Panc1 (cell line): Measurements from ENCODE around the gene ANKK1. TPM values are rescaled to one million over a fixed set of nuclear protein-coding genes. Genes with fewer than 3 reads are reported as not detected.

Source experiments
- ATAC-seq: fragments of 200-7000 bp; cut with Tn5 transposase; 2 replicates; pipeline ENCODE4 v1.9.1; 2020; ENCODE audit warnings: mild to moderate bottlenecking, moderate library complexity
- BruUV-seq: library from RNA; stranded (reverse); fragments of 400-500 nt; replicated peaks from 2 replicates; lab custom pipeline; 2021; lab: Mats Ljungman, UMichigan
- CTCF ChIA-PET: fragments of 300-600 bp; sonication (Branson Sonifier 250); formaldehyde crosslinking; loops from one replicate; lab custom pipeline; 2022; ENCODE audit warnings: antibody characterized with exemption; lab: Charles Lee
- POLR2A ChIA-PET: fragments of 300-600 bp; sonication (Branson Sonifier 250); formaldehyde crosslinking; loops from one replicate; lab custom pipeline; 2022; ENCODE audit warnings: antibody characterized with exemption; lab: Charles Lee
- DNase-seq: peaks from one replicate; pipeline ENCODE4 v3.0.0-alpha.2; 2010; ENCODE audit warnings: low read depth, low spot score
- H3K27ac ChIP-seq: 2 replicates; pipeline ENCODE4 v1.5.1; 2011; ENCODE audit warnings: mild to moderate bottlenecking, low read length, inconsistent platforms
- H3K27me3 ChIP-seq: fragments of 200-500 bp; sonication (Bioruptor generic); 2 replicates; pipeline ENCODE4 v1.6.0; 2014; ENCODE audit warnings: low read length, inconsistent platforms; ENCODE audit not compliant: control insufficient read depth, insufficient read depth
- H3K36me3 ChIP-seq: fragments of 200-500 bp; sonication (Bioruptor generic); 2 replicates; pipeline ENCODE4 v1.5.1; 2014; ENCODE audit warnings: inconsistent platforms, mild to moderate bottlenecking, low read length, moderate library complexity; ENCODE audit not compliant: control insufficient read depth, insufficient read depth
- H3K4me1 ChIP-seq: 2 replicates; pipeline ENCODE4 v1.5.1; 2011; ENCODE audit warnings: inconsistent platforms, mild to moderate bottlenecking, low read length, moderate library complexity; ENCODE audit not compliant: control insufficient read depth, insufficient read depth
- H3K4me3 ChIP-seq, 2 experiments: 2 replicates each; pipeline ENCODE4 v1.5.1; 2011 to 2012; ENCODE audit warnings: low read depth in 2 of 2, low read length in 2 of 2, mild to moderate bottlenecking in 2 of 2, inconsistent platforms in 1 of 2, moderate library complexity in 1 of 2
- H3K9me3 ChIP-seq: fragments of 200-500 bp; sonication (Bioruptor generic); 2 replicates; pipeline ENCODE4 v1.5.1; 2014; ENCODE audit warnings: low read depth, mild to moderate bottlenecking, inconsistent platforms, low read length, moderate library complexity; ENCODE audit not compliant: control insufficient read depth, insufficient read depth
- POLR2AphosphoS5 ChIP-seq: IDR thresholded peaks from 2 replicates; pipeline ENCODE4 v1.6.1; 2012; ENCODE audit warnings: mild to moderate bottlenecking, low read depth, low read length, moderate library complexity
- SIN3A ChIP-seq: IDR thresholded peaks from 2 replicates; pipeline ENCODE4 v1.6.1; 2012; ENCODE audit warnings: low read depth, mild to moderate bottlenecking, low read length, moderate library complexity, borderline replicate concordance; ENCODE audit not compliant: insufficient read depth
- TCF7L2 ChIP-seq: IDR thresholded peaks from 2 replicates; pipeline ENCODE4 v1.6.1; 2011; ENCODE audit warnings: mild to moderate bottlenecking, low read depth, low read length, inconsistent platforms
- in situ Hi-C: cut with HindIII; loops from 2 replicates; pipeline ENCODE4 v1.10.0; 2016; ENCODE audit warnings: low sequenced_read_pairs, low pct_unique_long_range_greater_than_20kb
- intact Hi-C: fragments of 100-400 bp; cut with micrococcal nuclease; formaldehyde crosslinking; loops from one replicate; pipeline ENCODE4 v1.10.0; 2022; ENCODE audit not compliant: unreplicated experiment
- total RNA-seq: library from RNA; stranded (reverse); gene quantifications from one replicate; pipeline ENCODE4 v1.2.1, GENCODE V29; 2021; ENCODE audit not compliant: unreplicated experiment
- TF ChIP-seq, protein P1 (sequence below), 2 experiments: IDR thresholded peaks; 2 replicates each; pipeline ENCODE4 v1.6.1; 2011 to 2012; ENCODE audit warnings: low read depth in 2 of 2, control low read depth in 1 of 2, low read length in 1 of 2, mild to moderate bottlenecking in 1 of 2, moderate library complexity in 1 of 2; ENCODE audit not compliant: insufficient read depth in 1 of 2
- TF ChIP-seq, protein P2 (sequence below): fragments of 450-650 bp; IDR thresholded peaks from 2 replicates; pipeline ENCODE4 v1.5.1; 2017; ENCODE audit warnings: mild to moderate bottlenecking

The ANKK1 gene
- total RNA-seq, 1 experiment from 2014 or later, result 0.08 TPM

DNA sequence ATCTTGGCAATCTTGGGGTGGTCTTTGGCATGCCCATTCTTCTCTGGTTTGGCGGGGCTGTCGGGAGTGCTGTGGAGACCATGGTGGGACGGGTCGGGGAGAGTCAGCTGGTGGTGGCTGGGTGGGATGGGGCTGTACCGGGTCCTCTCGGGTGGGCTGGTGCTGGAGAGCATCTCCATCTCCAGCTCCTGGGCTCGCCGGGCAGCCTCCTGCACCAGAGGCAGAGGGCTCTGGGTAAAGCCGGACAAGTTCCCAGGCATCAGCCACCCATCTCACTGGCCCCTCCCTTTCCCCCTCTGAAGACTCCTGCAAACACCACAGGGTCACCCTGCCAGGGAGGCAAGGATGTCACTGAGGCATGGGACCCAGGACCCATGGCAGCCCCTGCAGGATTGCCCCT, 25.1 kb downstream of the ANKK1 start:
- intact Hi-C loops, result no loop called here
- DNase-seq, result no peak
- H3K4me1 ChIP-seq, result no peaks in the 10 kb centered on the region
- ChIA-PET POLR2A (no interaction called here), CTCF (no interaction called here)
- no peaks in the 10 kb centered on the region for H3K9me3 ChIP-seq
- H3K36me3 ChIP-seq, result no peaks in the 10 kb centered on the region
- H3K4me3 ChIP-seq, result no peak overlapping the region
- no peak for ATAC-seq
- no TSS peak for BruUV-seq
- in situ Hi-C loops, result no loop called here
- H3K27ac ChIP-seq, result no peak overlapping the region
- TF ChIP-seq, protein P1, sequence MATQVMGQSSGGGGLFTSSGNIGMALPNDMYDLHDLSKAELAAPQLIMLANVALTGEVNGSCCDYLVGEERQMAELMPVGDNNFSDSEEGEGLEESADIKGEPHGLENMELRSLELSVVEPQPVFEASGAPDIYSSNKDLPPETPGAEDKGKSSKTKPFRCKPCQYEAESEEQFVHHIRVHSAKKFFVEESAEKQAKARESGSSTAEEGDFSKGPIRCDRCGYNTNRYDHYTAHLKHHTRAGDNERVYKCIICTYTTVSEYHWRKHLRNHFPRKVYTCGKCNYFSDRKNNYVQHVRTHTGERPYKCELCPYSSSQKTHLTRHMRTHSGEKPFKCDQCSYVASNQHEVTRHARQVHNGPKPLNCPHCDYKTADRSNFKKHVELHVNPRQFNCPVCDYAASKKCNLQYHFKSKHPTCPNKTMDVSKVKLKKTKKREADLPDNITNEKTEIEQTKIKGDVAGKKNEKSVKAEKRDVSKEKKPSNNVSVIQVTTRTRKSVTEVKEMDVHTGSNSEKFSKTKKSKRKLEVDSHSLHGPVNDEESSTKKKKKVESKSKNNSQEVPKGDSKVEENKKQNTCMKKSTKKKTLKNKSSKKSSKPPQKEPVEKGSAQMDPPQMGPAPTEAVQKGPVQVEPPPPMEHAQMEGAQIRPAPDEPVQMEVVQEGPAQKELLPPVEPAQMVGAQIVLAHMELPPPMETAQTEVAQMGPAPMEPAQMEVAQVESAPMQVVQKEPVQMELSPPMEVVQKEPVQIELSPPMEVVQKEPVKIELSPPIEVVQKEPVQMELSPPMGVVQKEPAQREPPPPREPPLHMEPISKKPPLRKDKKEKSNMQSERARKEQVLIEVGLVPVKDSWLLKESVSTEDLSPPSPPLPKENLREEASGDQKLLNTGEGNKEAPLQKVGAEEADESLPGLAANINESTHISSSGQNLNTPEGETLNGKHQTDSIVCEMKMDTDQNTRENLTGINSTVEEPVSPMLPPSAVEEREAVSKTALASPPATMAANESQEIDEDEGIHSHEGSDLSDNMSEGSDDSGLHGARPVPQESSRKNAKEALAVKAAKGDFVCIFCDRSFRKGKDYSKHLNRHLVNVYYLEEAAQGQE (IDR thresholded peaks at IDR 0.05; ENCODE audit: insufficient read depth in 1 of 2, low read depth in 2 of 2, low read length in 1 of 2), result no peak
- TF ChIP-seq SIN3A (no peak), POLR2AphosphoS5 (no peak), TCF7L2 (no peak)
- TF ChIP-seq, protein P2, sequence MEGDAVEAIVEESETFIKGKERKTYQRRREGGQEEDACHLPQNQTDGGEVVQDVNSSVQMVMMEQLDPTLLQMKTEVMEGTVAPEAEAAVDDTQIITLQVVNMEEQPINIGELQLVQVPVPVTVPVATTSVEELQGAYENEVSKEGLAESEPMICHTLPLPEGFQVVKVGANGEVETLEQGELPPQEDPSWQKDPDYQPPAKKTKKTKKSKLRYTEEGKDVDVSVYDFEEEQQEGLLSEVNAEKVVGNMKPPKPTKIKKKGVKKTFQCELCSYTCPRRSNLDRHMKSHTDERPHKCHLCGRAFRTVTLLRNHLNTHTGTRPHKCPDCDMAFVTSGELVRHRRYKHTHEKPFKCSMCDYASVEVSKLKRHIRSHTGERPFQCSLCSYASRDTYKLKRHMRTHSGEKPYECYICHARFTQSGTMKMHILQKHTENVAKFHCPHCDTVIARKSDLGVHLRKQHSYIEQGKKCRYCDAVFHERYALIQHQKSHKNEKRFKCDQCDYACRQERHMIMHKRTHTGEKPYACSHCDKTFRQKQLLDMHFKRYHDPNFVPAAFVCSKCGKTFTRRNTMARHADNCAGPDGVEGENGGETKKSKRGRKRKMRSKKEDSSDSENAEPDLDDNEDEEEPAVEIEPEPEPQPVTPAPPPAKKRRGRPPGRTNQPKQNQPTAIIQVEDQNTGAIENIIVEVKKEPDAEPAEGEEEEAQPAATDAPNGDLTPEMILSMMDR, result no peak
- no peaks in the 10 kb centered on the region for H3K27me3 ChIP-seq

DNA sequence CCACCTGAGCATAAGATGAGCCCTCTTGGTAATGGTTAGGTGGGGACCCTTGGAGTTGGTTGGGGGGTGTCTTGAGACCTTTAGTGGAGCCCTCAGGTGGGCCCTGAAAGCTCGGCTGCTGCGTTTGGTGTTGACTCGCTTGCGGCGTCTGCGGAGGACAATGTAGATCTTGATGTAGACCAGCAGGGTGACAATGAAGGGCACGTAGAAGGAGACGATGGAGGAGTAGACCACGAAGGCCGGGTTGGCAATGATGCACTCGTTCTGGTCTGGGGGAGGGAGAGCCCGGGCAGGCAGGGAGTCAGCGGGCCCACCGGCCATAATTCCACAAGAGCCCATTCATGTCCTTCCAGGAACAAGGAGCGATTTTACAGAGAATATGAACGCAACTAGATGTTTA, 27.8 kb downstream of the ANKK1 start:
- TF ChIP-seq, protein P2, result no peak
- TF ChIP-seq TCF7L2 (no peak), POLR2AphosphoS5 (no peak), SIN3A (no peak)
- TF ChIP-seq, protein P1 (IDR thresholded peaks at IDR 0.05; ENCODE audit: insufficient read depth in 1 of 2, low read depth in 2 of 2, low read length in 1 of 2), result no peak
- Histone ChIP-seq H3K9me3 (no peaks in the 10 kb centered on the region), H3K36me3 (no peaks in the 10 kb centered on the region), H3K4me3 (no peak overlapping the region), H3K27me3 (no peaks in the 10 kb centered on the region), H3K27ac (no peak overlapping the region), H3K4me1 (no peaks in the 10 kb centered on the region)
- CTCF ChIA-PET, result no interaction called here
- DNase-seq (no peak), ATAC-seq (no peak)
- BruUV-seq, result no TSS peak
- intact Hi-C loops (no loop called here), in situ Hi-C loops (no loop called here)
- POLR2A ChIA-PET, result no interaction called here
